HG03175 (cell line): ENCODE results near the gene CYP46A1.

Source experiments
- ATAC-seq: cut with Tn5 transposase; IDR thresholded peaks from one replicate; pipeline ENCODE4 v1.9.1; 2021; ENCODE audit warnings: mild to moderate bottlenecking, moderate library complexity; ENCODE audit not compliant: unreplicated experiment

The CYP46A1 gene

DNA sequence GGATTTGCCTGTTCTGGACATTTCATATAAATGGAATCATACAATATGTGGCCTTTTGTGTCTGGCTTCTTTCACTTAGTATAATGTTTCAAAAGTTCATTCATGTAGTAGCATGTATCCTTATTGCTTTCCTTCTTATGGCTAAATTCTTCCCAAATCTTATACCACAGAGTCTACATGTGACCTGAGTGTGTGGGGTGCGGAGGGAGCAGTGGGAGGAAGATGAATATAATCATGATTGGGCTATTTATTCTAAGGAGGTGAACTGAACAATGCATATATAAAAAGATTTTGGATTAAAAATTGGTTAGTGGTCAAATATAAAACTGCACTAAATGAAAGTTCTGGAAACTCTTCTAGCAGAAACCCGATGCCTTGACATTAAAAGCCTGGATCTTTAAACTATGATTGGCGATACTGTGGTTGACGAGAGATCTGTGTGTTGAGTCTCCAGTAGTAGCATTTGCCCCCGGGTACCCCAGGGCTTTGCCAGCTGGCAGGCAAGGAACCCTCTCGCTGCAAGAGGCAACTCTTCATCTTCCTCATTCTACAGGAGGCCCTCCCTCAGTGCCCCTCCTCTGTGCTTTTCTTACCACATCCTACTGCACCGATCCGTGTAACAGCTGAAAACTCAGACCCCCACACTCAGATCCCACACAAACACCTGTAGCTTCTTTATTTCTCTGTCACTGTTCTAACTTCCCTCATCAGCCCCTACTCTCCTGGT is 2.6 kb downstream of the CYP46A1 start:
- ATAC-seq: no peak

DNA sequence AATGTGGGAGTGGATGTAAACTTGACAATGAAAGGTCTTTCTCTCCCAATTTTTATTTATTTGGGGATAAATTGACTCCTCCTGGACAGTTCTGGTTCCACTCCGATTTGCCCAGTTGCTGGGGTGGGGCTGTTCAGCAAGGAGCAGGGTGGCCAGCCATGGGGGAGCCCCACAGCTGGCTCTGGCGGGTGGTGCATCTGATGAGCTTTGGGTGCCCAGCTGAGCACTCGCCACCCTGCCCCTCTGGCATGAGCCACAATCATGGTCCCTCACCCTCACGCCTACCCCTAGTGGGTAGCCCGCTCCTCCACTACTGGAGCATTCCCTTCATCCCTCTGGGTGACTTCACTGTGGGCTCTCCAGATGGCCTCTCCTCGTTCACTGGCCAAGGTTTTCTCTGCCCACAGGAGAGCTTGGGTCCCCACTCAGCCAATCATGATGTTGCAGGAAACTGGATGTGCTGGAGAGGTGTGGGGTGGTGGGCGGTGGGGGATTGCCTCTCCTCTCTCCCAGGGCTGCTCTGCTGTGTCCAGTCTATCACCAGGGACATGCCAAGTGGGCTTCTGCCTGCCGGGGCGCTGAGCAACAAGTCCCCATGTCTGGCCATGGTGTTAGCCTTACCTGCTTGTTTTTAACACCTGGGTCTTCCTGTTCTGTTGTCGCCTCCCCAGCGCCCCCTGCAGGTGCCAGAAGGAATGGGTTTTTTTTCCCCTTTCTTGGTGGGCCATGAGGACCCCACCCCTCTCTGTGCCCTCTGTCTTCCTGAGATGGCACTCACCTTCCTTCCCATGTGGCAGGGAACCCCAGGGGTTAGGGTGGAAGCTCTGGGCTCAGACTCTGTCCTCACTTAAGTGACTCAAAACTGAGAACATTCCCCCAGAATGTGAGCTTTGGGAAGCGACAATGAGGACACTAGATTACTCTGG is 3.4 kb downstream of the CYP46A1 start:
- no peak for ATAC-seq

DNA sequence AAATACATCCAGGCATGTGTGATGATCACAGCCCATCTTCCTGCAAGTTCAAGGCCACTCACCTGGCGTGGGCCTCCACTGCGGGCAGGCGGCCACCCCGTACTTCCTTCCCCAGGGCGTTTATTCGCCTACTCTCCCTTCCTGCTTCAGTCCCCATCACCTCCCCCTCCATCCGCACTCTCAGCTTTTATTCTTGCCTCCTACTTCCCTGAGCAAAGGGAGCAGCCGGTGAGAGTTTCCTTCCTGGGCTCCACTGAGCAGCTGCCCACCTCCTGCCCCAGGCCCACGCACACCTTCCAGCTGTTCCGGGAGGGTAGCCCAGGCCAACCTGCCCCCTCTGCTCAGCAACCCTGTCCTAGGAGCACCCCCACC is 4.1 kb downstream of the CYP46A1 start:
- no peak for ATAC-seq

DNA sequence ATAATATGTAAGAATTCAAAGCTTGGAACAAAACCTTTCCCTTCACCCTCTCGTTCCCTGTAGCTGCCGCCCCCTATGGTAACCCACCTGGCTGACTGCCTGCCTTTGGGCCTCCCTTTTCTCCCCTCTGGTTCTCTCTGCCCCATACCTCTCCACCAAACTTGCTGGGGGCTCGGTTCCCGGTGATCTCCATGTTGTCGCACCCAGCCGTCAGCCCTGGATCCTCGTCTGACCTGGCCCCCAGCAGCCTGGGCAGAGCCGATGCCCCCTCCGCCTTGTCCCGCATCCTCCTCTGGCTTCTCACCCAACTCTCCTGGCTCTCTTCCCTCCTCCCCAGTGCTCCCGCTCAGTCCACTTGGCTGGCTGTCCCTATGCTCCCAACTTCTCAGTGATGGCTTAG is 4.5 kb downstream of the CYP46A1 start:
- ATAC-seq: no peak

DNA sequence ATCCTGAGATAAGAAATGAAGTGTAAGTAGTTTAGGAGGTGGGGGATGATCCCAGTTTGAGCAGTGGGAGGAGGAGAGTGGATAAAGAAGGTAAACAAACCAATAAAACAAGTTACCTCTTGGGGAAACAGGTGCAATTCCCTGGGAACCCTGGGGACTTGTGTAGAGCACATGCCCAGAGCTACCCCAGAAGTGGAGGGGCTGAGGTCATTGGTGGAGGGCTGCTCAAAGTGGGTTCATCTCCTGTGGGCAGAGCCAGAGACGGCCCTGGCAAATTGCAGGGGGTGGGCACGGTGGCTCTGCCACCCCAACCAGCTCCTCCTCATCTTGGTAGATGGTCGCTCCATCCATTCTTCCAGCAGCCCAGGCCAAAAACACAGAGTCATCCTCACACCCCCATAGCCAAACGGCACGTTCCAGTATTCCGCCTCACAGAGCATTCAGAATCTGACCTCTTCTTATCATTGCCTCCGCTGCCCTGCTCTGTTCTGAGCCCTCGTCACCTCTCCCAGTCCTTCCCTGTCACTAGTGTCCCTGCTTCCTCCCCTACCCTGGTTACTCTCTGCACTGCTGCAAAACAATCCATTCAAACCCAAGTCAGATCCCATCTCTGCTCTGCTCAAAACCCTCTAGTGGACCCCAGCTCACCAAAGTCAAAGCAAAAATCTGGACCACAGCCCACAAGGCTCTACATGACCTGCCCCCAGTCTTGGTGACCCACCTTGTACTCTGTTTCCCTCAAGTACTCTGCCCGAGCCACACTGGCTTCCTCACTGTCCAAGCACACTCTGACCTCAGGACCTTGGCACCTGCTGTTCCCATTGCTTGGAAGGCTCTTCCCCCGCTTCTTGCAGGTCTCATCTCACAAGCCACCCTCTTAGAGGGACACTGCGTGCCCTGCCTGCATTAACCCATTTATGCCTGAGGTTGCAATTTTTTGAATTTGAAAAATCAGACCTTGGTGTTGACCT is 5.5 kb downstream of the CYP46A1 start:
- no peak for ATAC-seq

DNA sequence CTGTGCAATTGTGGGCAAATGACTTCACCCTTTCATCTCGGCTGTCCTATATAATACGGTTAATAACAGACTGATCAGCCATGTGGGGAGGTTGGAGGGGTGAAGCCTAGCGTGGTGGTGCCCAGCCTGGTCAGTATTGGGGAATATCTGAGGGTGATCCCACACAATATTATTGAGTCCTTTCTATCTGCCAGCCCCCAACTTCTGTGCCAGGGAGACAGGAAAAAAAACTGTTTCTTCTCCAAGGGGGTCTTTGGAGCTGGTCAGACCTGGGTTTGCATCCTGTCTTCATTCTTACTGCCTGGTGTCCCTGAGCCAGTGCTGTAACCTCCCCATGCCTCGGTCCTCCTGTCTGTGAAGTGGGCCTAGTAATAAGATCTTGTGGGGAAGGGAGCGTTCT is 6.5 kb downstream of the CYP46A1 start:
- ATAC-seq: no peak

DNA sequence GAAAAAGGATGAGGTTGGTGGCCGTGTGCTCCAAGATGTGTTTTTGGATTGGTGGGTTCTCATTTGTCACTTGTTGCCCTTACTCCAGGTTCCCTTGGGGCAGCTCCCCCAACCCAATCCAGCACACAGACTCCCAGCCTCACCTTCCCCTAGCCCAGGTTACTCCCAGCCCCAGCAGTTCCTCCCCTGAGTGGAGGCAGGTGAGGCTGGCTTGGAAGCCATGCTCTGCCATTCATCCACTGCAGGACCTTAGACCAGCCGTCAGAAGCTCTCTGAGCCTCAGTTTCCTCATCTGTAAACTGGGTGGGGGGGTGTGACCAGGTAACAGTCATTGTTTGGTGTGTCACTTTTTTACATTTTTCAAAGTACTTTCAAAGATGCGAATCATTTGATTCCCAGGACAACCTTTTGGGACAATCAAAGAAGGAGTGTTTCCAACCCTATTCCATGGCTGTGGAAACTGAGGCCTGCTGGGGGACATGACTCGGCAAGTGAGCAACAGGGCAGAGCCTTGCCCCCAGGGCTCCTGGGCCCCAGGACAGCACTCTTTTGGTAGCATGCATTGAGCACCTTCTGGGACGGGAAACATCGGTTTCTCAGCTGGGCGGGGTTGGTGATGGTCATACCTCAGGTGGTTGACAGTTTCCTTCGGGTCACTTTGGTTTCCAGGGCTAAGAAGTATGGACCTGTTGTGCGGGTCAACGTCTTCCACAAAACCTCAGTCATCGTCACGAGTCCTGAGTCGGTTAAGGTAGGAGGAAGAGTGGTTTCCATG is 7.2 kb downstream of the CYP46A1 start:
- ATAC-seq: no peak

DNA sequence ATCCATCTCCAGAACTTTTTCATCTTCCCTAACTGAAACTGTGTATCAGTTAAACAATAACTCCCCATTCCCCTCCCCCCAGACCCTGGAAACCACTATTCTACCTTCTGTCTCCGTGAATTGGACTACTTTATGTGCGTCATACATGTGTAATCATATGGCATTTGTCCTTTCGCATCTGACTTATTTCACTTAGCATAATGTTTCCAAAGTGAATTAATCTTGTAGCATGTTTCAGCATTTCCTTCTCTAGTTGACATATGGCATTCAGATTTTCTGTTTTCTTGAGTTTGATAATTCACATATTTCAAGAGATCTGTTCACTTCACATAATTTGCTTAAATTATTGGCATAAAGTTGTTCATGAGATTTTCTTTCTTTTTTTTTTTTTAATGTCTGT is 9.8 kb downstream of the CYP46A1 start:
- no peak for ATAC-seq

DNA sequence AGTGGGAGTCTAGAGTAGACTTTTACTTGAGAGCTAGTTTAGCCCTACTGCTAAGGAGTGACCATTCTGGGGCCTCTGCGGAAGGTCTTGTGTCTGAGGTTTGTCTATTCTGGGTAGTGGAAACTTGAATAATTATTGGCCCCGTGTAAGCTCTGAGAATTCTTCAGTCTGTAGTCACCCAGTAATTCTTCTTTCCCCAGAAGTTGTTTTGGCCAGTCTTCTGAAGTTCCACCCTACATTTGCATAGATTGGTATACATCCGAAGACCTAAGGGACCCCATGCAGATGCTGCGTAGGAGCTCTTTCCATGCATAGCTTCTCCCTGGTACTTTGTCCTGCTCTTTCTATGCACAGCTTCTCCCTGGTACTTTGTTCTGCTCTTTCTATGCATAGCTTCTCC is 12.8 kb downstream of the CYP46A1 start:
- ATAC-seq: no peak

DNA sequence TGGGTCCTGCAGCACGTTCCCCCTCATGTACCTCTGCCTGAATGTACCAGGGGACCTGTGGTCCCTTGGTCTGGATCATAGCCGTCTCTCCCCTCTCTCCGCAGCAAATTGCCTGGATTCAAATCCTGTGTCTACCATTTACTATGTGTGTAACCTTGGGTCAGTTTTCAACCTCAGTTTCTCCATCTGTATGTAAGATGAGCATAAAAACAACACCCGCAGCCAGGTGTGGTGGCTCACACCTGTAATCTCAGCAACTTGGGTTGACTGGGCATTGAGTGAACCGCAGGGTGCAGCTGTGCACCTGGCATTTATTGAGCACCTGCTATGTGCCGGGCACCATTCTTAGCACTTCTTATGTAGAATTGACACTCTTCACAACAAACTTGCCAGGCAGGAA is 14.1 kb downstream of the CYP46A1 start:
- ATAC-seq: no peak

DNA sequence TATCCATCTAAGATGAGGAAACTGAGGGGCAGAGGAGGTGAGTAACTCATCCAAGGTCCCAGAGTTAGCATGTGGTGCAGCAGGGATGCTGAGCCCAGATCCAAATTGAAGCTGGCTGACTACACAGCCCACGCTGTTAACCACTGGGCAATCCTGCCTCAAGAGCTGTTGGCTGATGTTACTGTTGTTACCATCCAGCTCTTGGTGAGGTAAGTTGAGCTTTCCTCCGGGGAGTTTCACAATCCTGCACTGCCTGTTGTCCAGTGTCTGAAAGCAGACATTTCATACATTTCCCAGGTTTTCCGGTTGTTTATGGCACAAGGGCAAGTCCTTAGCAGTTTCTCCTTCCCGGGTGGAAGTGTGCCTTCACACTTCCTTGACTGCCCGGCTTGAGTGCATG is 14.5 kb downstream of the CYP46A1 start:
- no peak for ATAC-seq

DNA sequence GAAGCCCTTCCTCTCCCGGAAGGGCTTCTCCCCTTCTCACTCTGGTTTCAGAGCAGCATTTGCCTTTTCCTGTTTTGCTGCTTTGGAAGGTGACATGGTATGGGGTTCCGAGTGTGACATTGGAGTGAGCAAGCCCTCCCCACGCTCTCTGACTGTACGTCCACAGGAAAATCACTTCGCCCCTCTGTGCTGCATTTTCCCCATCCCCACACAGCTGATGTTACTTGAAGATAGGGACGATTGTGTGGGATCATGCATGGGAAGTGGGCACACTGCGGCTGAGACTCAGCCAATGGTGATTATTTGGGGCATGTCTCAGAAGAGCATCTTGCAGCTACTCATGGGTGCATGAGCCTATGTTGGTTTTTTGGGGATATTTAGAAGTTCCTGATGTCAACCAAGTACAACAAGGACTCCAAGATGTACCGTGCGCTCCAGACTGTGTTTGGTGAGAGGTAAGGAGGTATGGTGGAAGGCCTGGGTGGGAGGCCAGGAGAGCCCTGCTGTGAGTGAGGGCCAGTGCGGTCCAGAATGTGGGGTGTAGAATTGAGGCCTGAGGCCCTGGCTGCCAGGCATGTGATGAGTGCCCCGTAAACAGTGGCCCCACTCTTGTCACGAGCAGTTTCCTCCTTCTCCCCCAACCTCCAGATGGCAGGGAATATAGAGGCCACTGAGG is 15.1 kb downstream of the CYP46A1 start:
- no peak for ATAC-seq

DNA sequence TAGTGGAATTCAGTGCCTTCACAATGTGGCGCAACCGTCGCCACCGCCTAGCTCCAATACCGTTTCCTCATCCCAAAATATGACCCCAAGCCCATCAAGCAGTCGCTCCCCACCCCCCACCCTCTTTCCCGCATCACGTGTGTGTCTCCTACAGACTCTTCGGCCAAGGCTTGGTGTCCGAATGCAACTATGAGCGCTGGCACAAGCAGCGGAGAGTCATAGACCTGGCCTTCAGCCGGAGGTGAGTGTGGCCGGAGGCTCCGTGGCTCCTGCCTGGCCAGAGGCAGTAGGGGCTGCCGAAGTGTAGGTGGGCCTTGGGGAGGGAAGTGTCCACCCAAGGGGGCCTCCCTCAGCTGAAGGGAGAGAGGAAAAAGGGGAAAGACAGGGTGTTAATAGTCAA is 15.8 kb downstream of the CYP46A1 start:
- no peak for ATAC-seq

DNA sequence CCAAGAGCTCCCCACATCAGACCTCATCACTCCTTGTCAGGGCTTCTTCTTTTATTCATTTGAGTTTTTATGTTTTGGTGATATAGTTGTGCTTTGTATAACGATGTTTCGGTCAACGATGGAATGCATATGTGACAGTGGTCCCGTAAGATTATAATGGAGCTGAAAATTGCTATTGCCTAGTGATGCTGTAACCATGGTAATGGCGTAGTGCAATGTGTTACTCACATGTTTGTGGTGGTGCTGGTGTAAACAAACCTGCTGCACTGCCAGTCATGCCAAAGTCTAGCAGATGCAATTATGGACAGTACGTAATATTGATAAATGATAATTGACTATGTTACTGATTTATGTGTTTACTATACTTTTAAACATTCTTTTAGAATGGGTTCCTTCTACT is 16.3 kb downstream of the CYP46A1 start:
- ATAC-seq: no peak

DNA sequence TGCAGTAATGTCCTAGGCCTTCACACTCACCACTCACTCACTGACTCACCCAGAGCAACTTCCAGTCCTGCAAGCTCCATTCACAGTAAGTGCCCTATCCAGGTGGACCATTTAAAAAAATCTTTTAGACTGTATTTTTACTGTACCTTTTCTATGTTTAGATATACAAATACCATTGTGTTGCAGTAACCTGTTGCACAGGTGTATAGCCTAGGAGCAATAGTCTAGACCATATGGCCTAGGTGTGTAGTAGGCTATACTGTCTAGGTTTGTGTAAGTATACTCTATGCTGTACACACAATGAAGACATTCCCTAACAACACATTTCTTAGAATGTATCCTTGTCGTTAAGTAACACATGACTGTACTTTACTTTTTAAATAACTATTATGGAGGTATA is 17.2 kb downstream of the CYP46A1 start:
- no peak for ATAC-seq

DNA sequence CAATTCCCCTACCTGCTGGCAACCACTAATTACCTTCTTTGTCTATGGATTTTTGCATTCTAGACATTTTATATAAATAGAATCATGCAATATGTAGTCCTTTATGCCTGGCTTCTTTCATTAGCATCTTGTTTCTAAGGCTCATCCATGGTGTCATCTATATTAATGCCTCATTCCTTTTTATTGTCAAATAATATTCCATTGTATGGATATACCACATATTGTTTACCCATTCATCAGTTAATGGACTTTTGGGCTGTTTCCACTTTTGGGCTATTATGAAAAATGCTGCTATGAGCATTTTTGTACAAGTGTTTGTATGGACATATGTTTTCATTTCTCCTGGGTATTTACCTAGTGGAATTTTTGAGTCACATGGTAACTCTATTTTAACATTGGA is 18.0 kb downstream of the CYP46A1 start:
- no peak for ATAC-seq

DNA sequence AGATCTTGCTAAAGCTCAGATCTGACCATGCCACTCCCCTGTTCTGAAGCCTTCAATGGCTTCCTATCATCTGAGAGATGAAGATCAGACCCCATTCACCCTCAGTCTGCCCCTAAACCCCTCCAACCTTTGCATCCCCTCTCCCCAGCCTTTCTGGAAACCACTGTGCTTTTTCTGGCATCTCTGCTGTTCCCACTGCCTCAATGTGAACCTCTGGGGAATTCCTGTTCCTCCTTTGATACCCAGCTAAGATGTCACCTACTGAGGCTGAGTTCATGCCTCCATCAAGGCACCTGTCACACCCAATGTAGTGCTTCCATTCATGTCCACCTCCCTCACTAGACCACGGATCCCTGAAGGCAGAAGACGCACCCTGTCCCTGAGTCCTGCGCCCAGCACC is 19.3 kb downstream of the CYP46A1 start:
- no peak for ATAC-seq

DNA sequence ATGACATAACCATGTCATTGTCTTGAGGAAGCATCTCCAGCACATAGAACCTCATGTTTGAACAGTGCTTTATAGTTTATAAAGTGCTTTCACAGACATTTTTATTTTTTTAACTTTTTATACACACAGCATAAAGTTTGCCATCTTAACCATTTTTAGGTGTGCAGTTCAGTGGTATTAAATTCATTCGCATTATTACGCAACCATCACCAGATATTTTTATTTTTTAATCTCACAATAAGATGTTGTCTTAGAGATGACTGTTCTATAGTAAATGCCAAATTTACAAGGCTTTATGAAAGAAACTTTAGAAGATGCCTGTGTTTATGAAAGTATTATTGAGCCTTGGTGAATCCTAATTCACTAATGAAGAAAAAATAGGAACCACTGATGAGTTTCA is 19.9 kb downstream of the CYP46A1 start:
- ATAC-seq: no peak

DNA sequence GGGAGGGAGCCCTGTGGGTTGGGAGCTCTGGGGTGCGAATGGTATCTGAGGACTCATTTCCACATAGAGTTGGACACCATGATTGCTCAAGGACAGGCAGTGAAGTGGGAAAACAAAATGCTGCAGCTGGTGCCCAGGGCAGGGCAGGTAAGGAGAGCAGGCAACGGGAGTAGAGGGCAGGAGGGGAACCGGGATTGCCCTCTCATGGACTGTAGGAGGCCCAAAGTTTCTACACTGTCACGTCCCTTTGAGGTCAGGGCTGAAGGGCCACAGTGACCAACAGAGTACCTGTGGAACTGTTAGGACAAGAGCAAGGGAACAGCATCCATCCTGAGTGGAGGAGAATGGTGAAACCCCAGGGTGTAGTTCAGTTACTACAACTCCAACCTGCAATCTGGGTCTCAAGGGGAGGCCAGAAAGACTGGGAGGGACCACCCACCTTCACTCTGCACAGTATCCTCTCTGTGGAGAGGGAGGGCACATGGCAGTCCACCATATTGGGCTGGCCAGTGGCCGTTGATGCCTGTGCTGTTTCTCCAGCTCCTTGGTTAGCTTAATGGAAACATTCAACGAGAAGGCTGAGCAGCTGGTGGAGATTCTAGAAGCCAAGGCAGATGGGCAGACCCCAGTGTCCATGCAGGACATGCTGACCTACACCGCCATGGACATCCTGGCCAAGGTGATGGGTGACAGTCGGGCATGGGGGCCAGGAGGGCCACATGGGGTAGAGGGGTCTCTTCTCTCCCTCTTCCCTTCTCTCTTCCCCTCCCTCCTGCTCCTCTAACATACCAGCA is 22.2 kb downstream of the CYP46A1 start:
- no peak for ATAC-seq
